Effector memory CD4-positive, alpha-beta T cell (primary cell): ENCODE measurements around the gene ABHD1.
"Not testable (repeated sequence)": the region's sequence is repeated elsewhere in the genome, so short reads cannot be mapped to it uniquely, and the experiment has no call there.

ENCODE experiments used
- DNase-seq, 3 donors: peaks; one replicate each; pipeline ENCODE4 v3.0.0-alpha.2; 2020
- H3K27ac ChIP-seq: 2 replicates; pipeline ENCODE4 v1.7.0; 2013; ENCODE audit warnings: mild to moderate bottlenecking, low read length, moderate library complexity; ENCODE audit not compliant: insufficient read depth, poor library complexity, severe bottlenecking
- H3K27me3 ChIP-seq: replicated peaks from 2 replicates; pipeline ENCODE4 v1.7.0; 2013; ENCODE audit warnings: mild to moderate bottlenecking, low read length; ENCODE audit not compliant: insufficient read depth, control insufficient read depth, poor library complexity, severe bottlenecking
- H3K36me3 ChIP-seq: 2 replicates; pipeline ENCODE4 v1.7.0; 2013; ENCODE audit warnings: mild to moderate bottlenecking, low read length, moderate library complexity; ENCODE audit not compliant: control insufficient read depth, insufficient read depth
- H3K4me1 ChIP-seq: 2 replicates; pipeline ENCODE4 v1.7.0; 2013; ENCODE audit warnings: low read length, mild to moderate bottlenecking; ENCODE audit not compliant: control insufficient read depth, insufficient read depth, poor library complexity, severe bottlenecking
- H3K4me3 ChIP-seq: 2 replicates; pipeline ENCODE4 v1.7.0; 2013; ENCODE audit warnings: low read length, low read depth, mild to moderate bottlenecking; ENCODE audit not compliant: insufficient read depth, poor library complexity, severe bottlenecking
- H3K9me3 ChIP-seq: 2 replicates; pipeline ENCODE4 v1.7.0; 2013; ENCODE audit warnings: mild to moderate bottlenecking, low read length, moderate library complexity; ENCODE audit not compliant: control insufficient read depth

The ABHD1 gene

GRCh38 chr2:27110603-27111352 is 12.8 kb upstream of the ABHD1 start:
- not testable (repeated sequence) for H3K9me3 ChIP-seq, H3K27ac ChIP-seq, DNase-seq, H3K36me3 ChIP-seq, H3K4me1 ChIP-seq, H3K27me3 ChIP-seq, H3K4me3 ChIP-seq

GRCh38 chr2:27111392-27112078 is 12.1 kb upstream of the ABHD1 start:
- H3K4me1 ChIP-seq, H3K27me3 ChIP-seq, H3K27ac ChIP-seq, H3K9me3 ChIP-seq, DNase-seq, H3K4me3 ChIP-seq, H3K36me3 ChIP-seq: not testable (repeated sequence)

GRCh38 chr2:27115519-27115918 is 8.1 kb upstream of the ABHD1 start:
- Histone ChIP-seq H3K36me3 (no peaks in the 10 kb centered on the region), H3K4me3 (no peak overlapping the region), H3K4me1 (peaks cover 8% of the 10 kb centered on the region), H3K9me3 (no peaks in the 10 kb centered on the region), H3K27ac (no peak overlapping the region), H3K27me3 (peaks cover 19% of the 10 kb centered on the region)
- no peak for DNase-seq

- no peak for DNase-seq
- peak overlapping the region; percentile 22 for H3K4me3 ChIP-seq
- peaks cover 11% of the 10 kb centered on the region for H3K4me1 ChIP-seq
- no peaks in the 10 kb centered on the region for H3K9me3 ChIP-seq
- no peak overlapping the region for H3K27ac ChIP-seq
- peaks cover 19% of the 10 kb centered on the region for H3K27me3 ChIP-seq
- H3K36me3 ChIP-seq, result no peaks in the 10 kb centered on the region
These were observed 5.6 kb upstream of the ABHD1 start for GRCh38 chr2:27117995-27118524.

- H3K4me1 ChIP-seq, result peaks cover 14% of the 10 kb centered on the region
- DNase-seq, result no peak
- no peaks in the 10 kb centered on the region for H3K9me3 ChIP-seq
- H3K27ac ChIP-seq, result no peak within 1 kb of the TSS
- peak within 1 kb of the TSS; percentile 22 for H3K4me3 ChIP-seq
- H3K27me3 ChIP-seq, result peaks cover 19% of the 10 kb centered on the region
- H3K36me3 ChIP-seq, result no peaks in the 10 kb centered on the region
These were observed 4.9 kb upstream of the ABHD1 start, which contains the start of gene CGREF1 for GRCh38 chr2:27118525-27119329. CGREF1 (minus strand) TSS chr2:27119128; CDS start chr2:27104366, 14,762 bp downstream.

GRCh38 chr2:27119330-27119670 is 4.3 kb upstream of the ABHD1 start:
- not testable (repeated sequence) for DNase-seq, H3K27ac ChIP-seq, H3K36me3 ChIP-seq, H3K4me3 ChIP-seq, H3K9me3 ChIP-seq
- Histone ChIP-seq H3K4me1 (peaks cover 17% of the 10 kb centered on the region), H3K27me3 (peaks cover 19% of the 10 kb centered on the region)

- H3K27ac ChIP-seq, result no peak overlapping the region
- DNase-seq, result no peak
These were observed 1.7 kb upstream of the ABHD1 start for GRCh38 chr2:27121906-27122305.

GRCh38 chr2:27122791-27123190 is 824 bp upstream of the ABHD1 start:
- no peaks in the 10 kb centered on the region for H3K9me3 ChIP-seq
- DNase-seq, result no peak
- peak overlapping the region; percentile 85 for H3K4me3 ChIP-seq
- H3K27me3 ChIP-seq, result peaks cover 18% of the 10 kb centered on the region
- peaks cover 17% of the 10 kb centered on the region for H3K4me1 ChIP-seq
- H3K27ac ChIP-seq, result no peak overlapping the region
- H3K36me3 ChIP-seq, result no peaks in the 10 kb centered on the region

More at GRCh38 chr2:27121906-27122305, 1.7 kb upstream of the ABHD1 start:
- peaks cover 17% of the 10 kb centered on the region for H3K4me1 ChIP-seq
- peaks cover 19% of the 10 kb centered on the region for H3K27me3 ChIP-seq
- no peak overlapping the region for H3K4me3 ChIP-seq
- no peaks in the 10 kb centered on the region for H3K36me3 ChIP-seq
- H3K9me3 ChIP-seq, result no peaks in the 10 kb centered on the region

GRCh38 chr2:27125104-27125503 is 1.5 kb downstream of the ABHD1 start:
- H3K27ac ChIP-seq, result no peak overlapping the region
- H3K4me3 ChIP-seq, result no peak overlapping the region
- DNase-seq, result no peak
- no peaks in the 10 kb centered on the region for H3K9me3 ChIP-seq
- peaks cover 11% of the 10 kb centered on the region for H3K36me3 ChIP-seq
- H3K4me1 ChIP-seq, result peaks cover 9% of the 10 kb centered on the region
- peaks cover under 1% of the 10 kb centered on the region for H3K27me3 ChIP-seq
